Measurements from ENCODE around the gene TFDP1. TPM values are rescaled to one million over a fixed set of nuclear protein-coding genes. Genes with fewer than 3 reads are reported as not detected.
A peak's percentile ranks its signal among the peaks of the same experiment; 100 is the strongest.

The TFDP1 gene
- total RNA-seq, 1 experiment from 2014 or later, result 140 TPM

DNA sequence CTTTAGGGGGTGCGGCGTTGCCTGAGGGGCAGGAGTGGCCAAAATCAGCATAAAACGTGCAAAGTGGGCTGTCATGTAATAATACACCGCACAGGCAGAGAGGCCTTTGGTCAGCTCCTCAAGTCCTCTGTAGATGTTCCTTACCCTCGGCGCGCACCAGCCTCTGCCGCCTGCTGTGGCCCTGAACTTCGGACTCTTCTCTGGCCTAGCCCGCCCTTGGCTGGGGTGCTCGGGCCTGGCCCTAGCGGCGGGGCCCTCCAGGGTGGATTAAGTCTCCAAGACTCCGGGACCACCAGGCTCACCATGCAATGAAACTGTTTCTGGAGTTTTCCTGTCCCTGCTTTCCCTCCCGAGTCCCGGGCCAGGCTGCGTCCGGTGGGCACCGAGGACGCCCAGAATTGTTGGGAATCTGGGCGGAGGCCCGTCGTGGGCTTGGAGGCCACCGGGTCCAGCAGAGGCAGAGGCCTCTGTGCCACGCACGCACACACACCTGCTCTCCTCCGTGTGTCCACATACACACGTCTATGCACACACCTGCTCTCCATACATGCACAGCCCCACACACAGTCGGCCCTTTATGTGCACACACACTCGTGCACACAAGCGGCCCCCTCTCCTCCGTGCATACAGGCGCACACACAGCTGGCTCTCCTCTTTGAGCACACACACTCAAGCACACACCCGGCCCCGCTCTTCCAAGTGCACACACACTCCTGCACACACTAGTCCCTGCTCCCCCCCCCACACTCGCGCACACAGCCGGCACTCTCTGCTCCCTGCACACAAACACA, 1.5 kb upstream of the TFDP1 start:
- TF ChIP-seq, protein P1, sequence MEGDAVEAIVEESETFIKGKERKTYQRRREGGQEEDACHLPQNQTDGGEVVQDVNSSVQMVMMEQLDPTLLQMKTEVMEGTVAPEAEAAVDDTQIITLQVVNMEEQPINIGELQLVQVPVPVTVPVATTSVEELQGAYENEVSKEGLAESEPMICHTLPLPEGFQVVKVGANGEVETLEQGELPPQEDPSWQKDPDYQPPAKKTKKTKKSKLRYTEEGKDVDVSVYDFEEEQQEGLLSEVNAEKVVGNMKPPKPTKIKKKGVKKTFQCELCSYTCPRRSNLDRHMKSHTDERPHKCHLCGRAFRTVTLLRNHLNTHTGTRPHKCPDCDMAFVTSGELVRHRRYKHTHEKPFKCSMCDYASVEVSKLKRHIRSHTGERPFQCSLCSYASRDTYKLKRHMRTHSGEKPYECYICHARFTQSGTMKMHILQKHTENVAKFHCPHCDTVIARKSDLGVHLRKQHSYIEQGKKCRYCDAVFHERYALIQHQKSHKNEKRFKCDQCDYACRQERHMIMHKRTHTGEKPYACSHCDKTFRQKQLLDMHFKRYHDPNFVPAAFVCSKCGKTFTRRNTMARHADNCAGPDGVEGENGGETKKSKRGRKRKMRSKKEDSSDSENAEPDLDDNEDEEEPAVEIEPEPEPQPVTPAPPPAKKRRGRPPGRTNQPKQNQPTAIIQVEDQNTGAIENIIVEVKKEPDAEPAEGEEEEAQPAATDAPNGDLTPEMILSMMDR (IDR thresholded peaks at IDR 0.05; ENCODE audit: insufficient read depth in 1 of 2, low read depth in 1 of 2, low read length in 1 of 2, severe bottlenecking in 1 of 2, unreplicated experiment in 1 of 2), result no peak
- BruUV-seq (replicated peaks), result no TSS peak
- Histone ChIP-seq H3K4me3 (ENCODE audit: low read depth, low read length) (no peak overlapping the region), H3K27me3 (replicated peaks; ENCODE audit: control insufficient read depth, insufficient read depth, low read length) (no peaks in the 10 kb centered on the region), H3K4me1 (peaks cover 22% of the 10 kb centered on the region), H3K9me3 (no peaks in the 10 kb centered on the region), H3K36me3 (ENCODE audit: control insufficient read depth, insufficient read depth, low read length) (peaks cover 6% of the 10 kb centered on the region)
- ChIA-PET POLR2A (no interaction called here), CTCF (no interaction called here)
- peaks cover 14% of the 10 kb centered on the region for H3K4me1 Mint-ChIP-seq (ENCODE audit: low read depth, unreplicated experiment)
- peaks cover 32% of the 10 kb centered on the region for H3K36me3 Mint-ChIP-seq (ENCODE audit: insufficient read depth, unreplicated experiment)
- DNase-seq, result peak in 1 of 2 experiments; percentile 39
- peak overlapping the region; percentile 54 for H3K4me3 Mint-ChIP-seq (ENCODE audit: unreplicated experiment)
- H3K27me3 Mint-ChIP-seq (ENCODE audit: insufficient read depth, unreplicated experiment), result no peaks in the 10 kb centered on the region
- intact Hi-C loops (cut with micrococcal nuclease; ENCODE audit: unreplicated experiment), result no loop called here
- no peak overlapping the region for H3K27ac Mint-ChIP-seq (ENCODE audit: unreplicated experiment)
- H3K9me3 Mint-ChIP-seq (ENCODE audit: unreplicated experiment), result peaks cover under 1% of the 10 kb centered on the region

- H3K4me1 Mint-ChIP-seq (ENCODE audit: low read depth, unreplicated experiment), result peaks cover 19% of the 10 kb centered on the region
- no peaks in the 10 kb centered on the region for H3K9me3 Mint-ChIP-seq (ENCODE audit: unreplicated experiment)
- DNase-seq, result peak; percentile 40 to 55
- H3K4me3 ChIP-seq (ENCODE audit: low read depth, low read length), result peak overlapping the region; percentile 77
- no peaks in the 10 kb centered on the region for H3K27me3 Mint-ChIP-seq (ENCODE audit: insufficient read depth, unreplicated experiment)
- peak overlapping the region; percentile 76 for H3K4me3 Mint-ChIP-seq (ENCODE audit: unreplicated experiment)
- TF ChIP-seq, protein P1 (IDR thresholded peaks at IDR 0.05; ENCODE audit: insufficient read depth in 1 of 2, low read depth in 1 of 2, low read length in 1 of 2, severe bottlenecking in 1 of 2, unreplicated experiment in 1 of 2), result no peak
- no peaks in the 10 kb centered on the region for H3K27me3 ChIP-seq (replicated peaks; ENCODE audit: control insufficient read depth, insufficient read depth, low read length)
- ChIA-PET POLR2A (interaction anchor here (1.3 kb wide), 1 partner anchor 92 kb away, joined by 6 read pairs; no protein-coding TSS in a partner anchor), CTCF (no interaction called here)
- intact Hi-C loops (cut with micrococcal nuclease; ENCODE audit: unreplicated experiment), result loop anchor here (1.0 kb wide), 1 partner anchor 92 kb away; no protein-coding TSS in a partner anchor
- H3K36me3 Mint-ChIP-seq (ENCODE audit: insufficient read depth, unreplicated experiment), result peaks cover 43% of the 10 kb centered on the region
- H3K4me1 ChIP-seq, result peaks cover 22% of the 10 kb centered on the region
- peak overlapping the region; percentile 81 for H3K27ac Mint-ChIP-seq (ENCODE audit: unreplicated experiment)
- BruUV-seq (replicated peaks), result no TSS peak
- peaks cover 9% of the 10 kb centered on the region for H3K36me3 ChIP-seq (ENCODE audit: control insufficient read depth, insufficient read depth, low read length)
- no peaks in the 10 kb centered on the region for H3K9me3 ChIP-seq
Observed at GRCh38 chr13:113584870-113585671, 518 bp downstream of the TFDP1 start.

DNA sequence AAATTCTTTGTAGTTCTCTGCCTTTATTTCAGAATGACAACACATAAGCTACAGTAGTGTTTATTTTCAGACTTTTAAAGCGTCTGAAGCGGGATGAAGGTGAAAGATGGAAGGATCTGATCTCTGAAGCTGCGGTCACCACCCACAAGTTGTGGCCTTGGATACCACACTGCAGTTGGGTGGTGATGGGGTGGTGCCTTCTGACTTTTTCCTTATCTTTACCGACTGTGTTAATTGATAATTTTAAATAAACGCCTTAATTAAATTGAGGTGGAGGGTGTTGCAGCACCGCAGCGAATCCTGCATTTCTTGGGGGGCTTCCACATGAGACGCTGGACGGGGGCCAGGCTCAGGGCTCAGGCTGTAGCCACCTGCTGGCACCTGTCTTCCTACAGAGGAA, 1.3 kb downstream of the TFDP1 start:
- no peaks in the 10 kb centered on the region for H3K9me3 Mint-ChIP-seq (ENCODE audit: unreplicated experiment)
- H3K27ac Mint-ChIP-seq (ENCODE audit: unreplicated experiment), result peak overlapping the region; percentile 81
- peaks cover 19% of the 10 kb centered on the region for H3K4me1 Mint-ChIP-seq (ENCODE audit: low read depth, unreplicated experiment)
- intact Hi-C loops (cut with micrococcal nuclease; ENCODE audit: unreplicated experiment), result no loop called here
- no peaks in the 10 kb centered on the region for H3K9me3 ChIP-seq
- CTCF ChIA-PET, result no interaction called here
- BruUV-seq (replicated peaks), result TSS peak; percentile 80
- peaks cover 51% of the 10 kb centered on the region for H3K36me3 Mint-ChIP-seq (ENCODE audit: insufficient read depth, unreplicated experiment)
- TF ChIP-seq, protein P1 (IDR thresholded peaks at IDR 0.05; ENCODE audit: insufficient read depth in 1 of 2, low read depth in 1 of 2, low read length in 1 of 2, severe bottlenecking in 1 of 2, unreplicated experiment in 1 of 2), result no peak
- peak in 1 of 2 experiments; percentile 5 for DNase-seq
- peaks cover 22% of the 10 kb centered on the region for H3K4me1 ChIP-seq
- H3K4me3 Mint-ChIP-seq (ENCODE audit: unreplicated experiment), result peak overlapping the region; percentile 76
- H3K27me3 Mint-ChIP-seq (ENCODE audit: insufficient read depth, unreplicated experiment), result no peaks in the 10 kb centered on the region
- H3K4me3 ChIP-seq (ENCODE audit: low read depth, low read length), result peak overlapping the region; percentile 77
- H3K27me3 ChIP-seq (replicated peaks; ENCODE audit: control insufficient read depth, insufficient read depth, low read length), result no peaks in the 10 kb centered on the region
- H3K36me3 ChIP-seq (ENCODE audit: control insufficient read depth, insufficient read depth, low read length), result peaks cover 9% of the 10 kb centered on the region
- POLR2A ChIA-PET, result interaction anchor here (1.3 kb wide), 1 partner anchor 93 kb away, joined by 6 read pairs; no protein-coding TSS in a partner anchor

Data from Caco-2 (cell line).